Lower lobe of right lung (tissue), 2 donors: ENCODE results near the gene TRIM52. TPM values are rescaled to one million over a fixed set of nuclear protein-coding genes. Genes with fewer than 3 reads are reported as not detected.
A peak's percentile ranks its signal among the peaks of the same experiment; 100 is the strongest.

Experiments used
- ATAC-seq, 2 donors: fragments of 200-7000 bp; cut with Tn5 transposase; one replicate each; pipeline ENCODE4 v1.9.1; 2020 to 2022; ENCODE audit warnings: mild to moderate bottlenecking in 2 of 2, moderate library complexity in 2 of 2
- DNase-seq: peaks from one replicate; pipeline ENCODE4 v3.0.0-alpha.2; 2020
- H3K27ac ChIP-seq: fragments of 200-600 bp; one replicate; pipeline ENCODE4 v1.8.0; 2022
- H3K27me3 ChIP-seq: fragments of 200-600 bp; one replicate; pipeline ENCODE4 v1.8.0; 2022; ENCODE audit warnings: low read depth
- H3K36me3 ChIP-seq: fragments of 200-600 bp; one replicate; pipeline ENCODE4 v1.8.0; 2022; ENCODE audit warnings: mild to moderate bottlenecking
- H3K4me1 ChIP-seq: fragments of 200-600 bp; one replicate; pipeline ENCODE4 v1.8.0; 2022
- H3K4me3 ChIP-seq: fragments of 200-600 bp; one replicate; pipeline ENCODE4 v1.8.0; 2022; ENCODE audit warnings: mild to moderate bottlenecking
- H3K9me3 ChIP-seq: fragments of 200-600 bp; one replicate; pipeline ENCODE4 v1.8.0; 2022
- intact Hi-C: fragments of 100-400 bp; cut with DNase I; formaldehyde crosslinking; loops from one replicate; pipeline ENCODE4 v1.11.0; 2022
- total RNA-seq: library from RNA; stranded (reverse); fragmentation: NEBNext Ultra II Directional; extraction: Animal tissue kit (Norgen Biotek cat#: 25700); gene quantifications from one replicate; pipeline ENCODE4 v1.2.1, GENCODE V29; 2021
- TF ChIP-seq, protein P1 (sequence below): fragments of 200-600 bp; IDR thresholded peaks from one replicate; pipeline ENCODE4 v1.8.0; 2022; ENCODE audit warnings: antibody characterized with exemption, mild to moderate bottlenecking
- donor health status: DM: no; HTN: yes; CAD: no; lungs with severe emphysema.

The TRIM52 gene
- total RNA-seq, 1 donor from 2014 or later, result 20.8 TPM

DNA sequence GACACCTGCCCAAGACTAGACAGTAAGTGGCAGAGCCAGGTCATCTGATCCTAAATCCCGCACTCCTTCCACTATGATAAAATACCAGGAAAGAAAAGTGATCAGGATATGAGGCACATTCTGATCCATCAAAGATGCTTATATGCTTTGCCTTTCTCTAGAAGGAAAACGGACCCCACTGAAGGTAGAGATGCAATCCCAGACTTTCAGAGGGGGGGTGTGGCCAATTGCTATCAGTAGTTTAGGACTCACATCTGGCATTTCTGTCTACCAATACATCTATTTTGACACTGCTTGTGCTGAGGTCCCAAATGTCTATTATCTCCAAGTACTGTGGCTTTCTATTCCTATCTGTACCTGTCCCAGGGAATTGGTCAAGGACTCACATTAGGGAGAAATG, 1.7 kb downstream of the TRIM52 start:
- no peaks in the 10 kb centered on the region for H3K27me3 ChIP-seq
- no peaks in the 10 kb centered on the region for H3K9me3 ChIP-seq
- TF ChIP-seq, protein P1, sequence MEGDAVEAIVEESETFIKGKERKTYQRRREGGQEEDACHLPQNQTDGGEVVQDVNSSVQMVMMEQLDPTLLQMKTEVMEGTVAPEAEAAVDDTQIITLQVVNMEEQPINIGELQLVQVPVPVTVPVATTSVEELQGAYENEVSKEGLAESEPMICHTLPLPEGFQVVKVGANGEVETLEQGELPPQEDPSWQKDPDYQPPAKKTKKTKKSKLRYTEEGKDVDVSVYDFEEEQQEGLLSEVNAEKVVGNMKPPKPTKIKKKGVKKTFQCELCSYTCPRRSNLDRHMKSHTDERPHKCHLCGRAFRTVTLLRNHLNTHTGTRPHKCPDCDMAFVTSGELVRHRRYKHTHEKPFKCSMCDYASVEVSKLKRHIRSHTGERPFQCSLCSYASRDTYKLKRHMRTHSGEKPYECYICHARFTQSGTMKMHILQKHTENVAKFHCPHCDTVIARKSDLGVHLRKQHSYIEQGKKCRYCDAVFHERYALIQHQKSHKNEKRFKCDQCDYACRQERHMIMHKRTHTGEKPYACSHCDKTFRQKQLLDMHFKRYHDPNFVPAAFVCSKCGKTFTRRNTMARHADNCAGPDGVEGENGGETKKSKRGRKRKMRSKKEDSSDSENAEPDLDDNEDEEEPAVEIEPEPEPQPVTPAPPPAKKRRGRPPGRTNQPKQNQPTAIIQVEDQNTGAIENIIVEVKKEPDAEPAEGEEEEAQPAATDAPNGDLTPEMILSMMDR, result no peak
- intact Hi-C loops, result no loop called here
- peak overlapping the region; percentile 86 for H3K4me3 ChIP-seq
- ATAC-seq (no peak), DNase-seq (no peak)
- no peak overlapping the region for H3K27ac ChIP-seq
- H3K36me3 ChIP-seq, result peaks cover 23% of the 10 kb centered on the region
- H3K4me1 ChIP-seq, result peaks cover 66% of the 10 kb centered on the region

DNA sequence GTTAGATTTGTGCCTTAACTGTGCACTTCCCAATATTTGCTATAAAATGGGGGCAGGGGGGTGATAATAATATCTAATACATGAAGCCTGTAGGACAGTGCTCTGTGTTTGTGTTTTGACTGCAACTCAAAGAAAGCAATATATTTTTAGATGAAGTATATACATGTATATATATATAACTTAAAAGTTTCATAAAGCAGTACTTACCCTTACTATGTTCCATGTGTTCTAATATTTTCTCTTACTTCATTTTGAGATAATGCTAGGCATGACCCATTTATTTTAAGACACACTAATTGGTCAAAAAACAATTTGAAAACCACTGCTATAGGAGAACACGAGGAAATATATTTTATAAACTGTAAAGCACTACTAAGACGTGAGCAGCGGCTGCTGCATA, 2.4 kb downstream of the TRIM52 start:
- intact Hi-C loops, result no loop called here
- H3K4me1 ChIP-seq, result peaks cover 66% of the 10 kb centered on the region
- H3K27me3 ChIP-seq, result no peaks in the 10 kb centered on the region
- H3K4me3 ChIP-seq, result peak overlapping the region; percentile 86
- H3K27ac ChIP-seq, result no peak overlapping the region
- H3K9me3 ChIP-seq, result no peaks in the 10 kb centered on the region
- no peak for ATAC-seq
- DNase-seq, result no peak
- H3K36me3 ChIP-seq, result peaks cover 23% of the 10 kb centered on the region
- TF ChIP-seq, protein P1, result no peak

DNA sequence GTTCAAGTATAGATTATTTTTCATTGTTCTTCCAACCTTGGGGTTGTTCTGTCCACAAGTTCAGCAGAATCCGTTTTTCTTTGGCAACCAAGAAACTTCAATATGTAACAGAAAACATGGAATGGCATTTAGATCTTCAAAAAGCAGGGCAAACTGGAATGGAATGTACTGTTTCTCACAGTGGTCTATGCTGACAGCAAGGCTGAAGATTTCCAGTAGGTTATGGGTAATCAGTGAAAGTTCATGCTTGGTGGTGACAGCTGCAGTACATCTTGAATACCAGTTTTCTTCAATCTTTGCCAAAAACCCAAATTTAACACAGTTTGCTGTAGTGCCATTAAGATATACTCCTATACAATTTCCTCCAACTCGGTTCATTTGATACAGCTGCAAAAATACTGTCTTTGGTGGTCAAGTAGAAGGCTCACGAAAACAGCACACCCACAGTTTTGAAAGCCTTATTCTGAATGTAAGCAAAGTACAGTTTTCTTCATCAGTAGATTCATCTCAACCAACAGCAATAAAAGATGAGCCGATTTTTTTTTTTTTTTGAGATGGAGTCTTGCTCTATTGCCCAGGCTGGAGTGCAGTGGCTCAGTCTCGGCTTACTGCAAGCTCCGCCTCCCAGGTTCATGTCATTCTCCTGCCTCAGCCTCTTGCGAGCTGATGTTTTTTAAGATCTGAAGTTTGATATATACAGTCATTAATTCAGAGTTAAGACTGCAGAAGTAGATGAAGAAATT, 4.9 kb downstream of the TRIM52 start:
- intact Hi-C loops, result no loop called here
- H3K27ac ChIP-seq, result no peak overlapping the region
- H3K4me3 ChIP-seq, result no peak overlapping the region
- H3K27me3 ChIP-seq, result no peaks in the 10 kb centered on the region
- ATAC-seq (no peak), DNase-seq (no peak)
- peaks cover 78% of the 10 kb centered on the region for H3K4me1 ChIP-seq
- no peaks in the 10 kb centered on the region for H3K9me3 ChIP-seq
- TF ChIP-seq, protein P1, result no peak
- H3K36me3 ChIP-seq, result peaks cover 40% of the 10 kb centered on the region

DNA sequence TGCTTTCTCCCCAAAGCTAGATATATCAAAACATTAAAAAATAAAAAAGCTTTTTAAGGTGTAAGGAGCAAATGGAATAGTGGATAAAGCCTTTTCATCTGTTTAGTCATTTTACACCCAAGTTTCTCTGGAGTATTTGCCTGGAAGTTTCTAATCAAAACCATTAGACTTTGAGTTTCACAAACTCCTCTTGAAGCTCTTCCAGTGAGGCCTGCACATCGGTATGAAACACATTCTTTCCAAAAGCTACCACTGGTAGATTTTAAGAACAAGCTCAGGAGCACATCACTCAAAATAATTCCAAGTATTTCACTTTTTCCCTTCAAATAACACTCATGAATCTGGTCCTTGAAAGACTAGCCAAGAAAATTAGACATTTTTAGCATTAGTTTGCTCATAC, 5.7 kb downstream of the TRIM52 start:
- Histone ChIP-seq H3K27ac (no peak overlapping the region), H3K36me3 (peaks cover 43% of the 10 kb centered on the region), H3K27me3 (no peaks in the 10 kb centered on the region), H3K4me3 (no peak overlapping the region), H3K4me1 (peaks cover 85% of the 10 kb centered on the region), H3K9me3 (no peaks in the 10 kb centered on the region)
- no peak for ATAC-seq
- TF ChIP-seq, protein P1, result no peak
- DNase-seq, result no peak
- intact Hi-C loops, result no loop called here

DNA sequence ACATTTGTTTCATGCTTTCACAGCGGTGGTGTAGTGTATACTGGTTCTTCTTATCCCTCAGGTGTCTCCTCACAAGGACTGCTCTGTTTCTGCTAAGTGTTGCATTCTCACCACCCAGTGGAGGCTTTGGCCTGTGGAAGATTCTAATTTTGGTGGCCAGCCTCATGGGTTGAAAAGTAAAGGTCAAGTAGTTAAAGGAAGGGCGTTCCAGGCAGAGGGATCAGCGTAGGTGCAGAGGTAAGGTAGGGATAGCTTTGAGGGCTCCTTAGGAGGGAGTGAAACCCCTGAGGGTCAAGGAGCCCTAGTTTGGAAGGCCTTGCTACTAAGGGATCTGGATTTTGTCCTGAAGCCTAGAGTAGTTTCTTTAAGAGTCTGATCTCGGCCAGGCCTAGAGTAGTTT, 12.7 kb downstream of the TRIM52 start:
- Histone ChIP-seq H3K36me3 (peaks cover 20% of the 10 kb centered on the region), H3K4me1 (peaks cover 79% of the 10 kb centered on the region), H3K27ac (peak overlapping the region; percentile 98), H3K27me3 (no peaks in the 10 kb centered on the region), H3K9me3 (no peaks in the 10 kb centered on the region), H3K4me3 (peak overlapping the region; percentile 79)
- intact Hi-C loops, result no loop called here
- TF ChIP-seq, protein P1, result no peak
- ATAC-seq (no peak), DNase-seq (no peak)
